ENCODE data around the gene ATP11C.

- TF ChIP-seq CTCF (IDR thresholded peaks at IDR 0.05) (no peak), POLR2A (IDR thresholded peaks at IDR 0.05) (no peak)
Observed at GRCh38 chrX:139907078-139907477, 25.8 kb downstream of the ATP11C start.

Data from adrenal gland (tissue), 5 donors.